T-helper 17 cell (primary cell): Measurements from ENCODE around the gene BCKDHA. TPM values are rescaled to one million over a fixed set of nuclear protein-coding genes. Genes with fewer than 3 reads are reported as not detected.
"Not testable (repeated sequence)": the region's sequence is repeated elsewhere in the genome, so short reads cannot be mapped to it uniquely, and the experiment has no call there.

ENCODE experiments used
- ATAC-seq: fragments of 150-1000 bp; cut with Tn5 transposase; 2 replicates; pipeline ENCODE4 v1.10.0; 2021; ENCODE audit warnings: mild to moderate bottlenecking, moderate library complexity
- DNase-seq, 3 donors: peaks; one replicate each; pipeline versions ENCODE4 v3.0.0 to v3.0.0-alpha.2; 2020 to 2021
- H3K9me3 ChIP-seq: one replicate; pipeline ENCODE4 v1.7.0; 2013; ENCODE audit warnings: low read length, mild to moderate bottlenecking; ENCODE audit not compliant: control insufficient read depth, poor library complexity, severe bottlenecking
- H3K27ac Mint-ChIP-seq: one replicate; pipeline ENCODE4 v1.8.0; 2022; ENCODE audit warnings: mild to moderate bottlenecking, moderate library complexity, mixed read lengths
- H3K27me3 Mint-ChIP-seq: one replicate; pipeline ENCODE4 v1.8.0; 2022; ENCODE audit warnings: mixed read lengths
- H3K36me3 Mint-ChIP-seq: one replicate; pipeline ENCODE4 v1.8.0; 2022; ENCODE audit warnings: low read depth, mixed read lengths
- H3K4me1 Mint-ChIP-seq: one replicate; pipeline ENCODE4 v1.8.0; 2022; ENCODE audit warnings: mild to moderate bottlenecking, mixed read lengths
- H3K4me3 Mint-ChIP-seq: one replicate; pipeline ENCODE4 v1.8.0; 2022; ENCODE audit warnings: mild to moderate bottlenecking, moderate library complexity, mixed read lengths
- total RNA-seq, 4 donors: library from RNA in 2 of 4; stranded (reverse) in 2 of 4; gene quantifications; one replicate each; pipeline ENCODE4 v1.2.3 and lab custom pipeline; 2022 to 2026

Gene BCKDHA
- total RNA-seq, 2 donors from 2014 or later = 13.2 to 14.7 TPM

- peak within 1 kb of the TSS; percentile 84 for H3K27ac Mint-ChIP-seq
These were observed 21.2 kb upstream of the BCKDHA start, which contains the start of gene TMEM91 for GRCh38 chr19:41376241-41376997. Gene TMEM91, plus strand, starts transcription at chr19:41376533. Its CDS starts 1,777 bp downstream, at chr19:41378310.

GRCh38 chr19:41376998-41377365 lies 20.6 kb upstream of the BCKDHA start:
- Mint-ChIP-seq H3K4me1 (peaks cover 11% of the 10 kb centered on the region), H3K4me3 (peak overlapping the region; percentile 91), H3K27me3 (no peaks in the 10 kb centered on the region), H3K27ac (peak overlapping the region; percentile 84), H3K36me3 (no peaks in the 10 kb centered on the region)
- no peak for DNase-seq
- ATAC-seq = peak; percentile 51
- H3K9me3 ChIP-seq = no peaks in the 10 kb centered on the region

More at GRCh38 chr19:41376241-41376997, 21.2 kb upstream of the BCKDHA start, which contains the start of gene TMEM91:
- H3K4me3 Mint-ChIP-seq = peak within 1 kb of the TSS; percentile 91
- no peaks in the 10 kb centered on the region for H3K27me3 Mint-ChIP-seq
- DNase-seq = no peak
- no peaks in the 10 kb centered on the region for H3K9me3 ChIP-seq
- no peaks in the 10 kb centered on the region for H3K36me3 Mint-ChIP-seq
- peaks cover 12% of the 10 kb centered on the region for H3K4me1 Mint-ChIP-seq
- ATAC-seq = peak; percentile 65

DNA sequence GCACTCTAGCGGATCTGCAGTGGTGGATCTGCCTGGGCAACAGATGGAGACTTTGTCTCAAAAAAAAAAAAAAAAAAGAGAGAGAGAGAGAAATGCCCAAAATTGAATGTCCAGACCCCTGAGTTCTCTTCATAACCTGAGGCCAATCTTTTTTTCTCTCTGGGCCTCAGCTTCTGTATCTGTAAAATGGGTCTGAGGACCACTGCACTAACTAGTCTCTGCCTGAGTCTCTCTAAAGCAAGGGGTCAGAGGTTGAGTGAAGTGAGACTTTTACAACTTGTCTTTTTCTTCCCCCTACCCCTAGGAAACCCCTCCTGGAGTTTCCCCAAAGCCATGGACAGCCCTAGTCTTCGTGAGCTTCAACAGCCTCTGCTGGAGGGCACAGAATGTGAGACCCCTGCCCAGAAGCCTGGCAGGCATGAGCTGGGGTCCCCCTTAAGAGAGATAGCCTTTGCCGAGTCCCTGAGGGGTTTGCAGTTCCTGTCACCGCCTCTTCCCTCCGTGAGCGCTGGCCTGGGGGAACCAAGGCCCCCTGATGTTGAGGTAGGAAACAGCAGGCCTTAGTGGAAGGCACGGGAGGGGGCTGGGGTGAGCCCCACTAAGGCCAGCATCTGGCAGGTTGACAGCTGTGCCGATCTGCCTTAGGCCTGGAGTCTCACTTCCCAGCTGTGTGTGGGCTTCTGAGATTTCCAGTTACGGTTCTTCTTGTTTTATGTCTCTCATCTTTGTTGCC lies 19.5 kb upstream of the BCKDHA start:
- Mint-ChIP-seq H3K36me3 (no peaks in the 10 kb centered on the region), H3K27ac (no peak overlapping the region), H3K4me1 (peaks cover 11% of the 10 kb centered on the region), H3K4me3 (no peak overlapping the region), H3K27me3 (no peaks in the 10 kb centered on the region)
- ATAC-seq (peak; percentile 53), DNase-seq (no peak)
- H3K9me3 ChIP-seq = no peaks in the 10 kb centered on the region

GRCh38 chr19:41381536-41381935 lies 16.1 kb upstream of the BCKDHA start:
- DNase-seq, ATAC-seq, H3K4me1 Mint-ChIP-seq, H3K9me3 ChIP-seq, H3K36me3 Mint-ChIP-seq, H3K27me3 Mint-ChIP-seq, H3K4me3 Mint-ChIP-seq: not testable (repeated sequence)
- peak overlapping the region; percentile 53 for H3K27ac Mint-ChIP-seq

GRCh38 chr19:41384351-41384750 lies 13.3 kb upstream of the BCKDHA start:
- Mint-ChIP-seq H3K27me3 (no peaks in the 10 kb centered on the region), H3K27ac (peak overlapping the region; percentile 61), H3K4me1 (peaks cover 3% of the 10 kb centered on the region), H3K36me3 (no peaks in the 10 kb centered on the region), H3K4me3 (no peak overlapping the region)
- H3K9me3 ChIP-seq = no peaks in the 10 kb centered on the region
- ATAC-seq = no peak
- DNase-seq = no peak

- H3K36me3 Mint-ChIP-seq = no peaks in the 10 kb centered on the region
- H3K4me1 Mint-ChIP-seq = peaks cover 3% of the 10 kb centered on the region
- ATAC-seq (no peak), DNase-seq (no peak)
- H3K27me3 Mint-ChIP-seq = no peaks in the 10 kb centered on the region
- no peak overlapping the region for H3K4me3 Mint-ChIP-seq
- H3K9me3 ChIP-seq = no peaks in the 10 kb centered on the region
- H3K27ac Mint-ChIP-seq = peak overlapping the region; percentile 49
These were observed 11.2 kb upstream of the BCKDHA start for GRCh38 chr19:41386442-41386841.

DNA sequence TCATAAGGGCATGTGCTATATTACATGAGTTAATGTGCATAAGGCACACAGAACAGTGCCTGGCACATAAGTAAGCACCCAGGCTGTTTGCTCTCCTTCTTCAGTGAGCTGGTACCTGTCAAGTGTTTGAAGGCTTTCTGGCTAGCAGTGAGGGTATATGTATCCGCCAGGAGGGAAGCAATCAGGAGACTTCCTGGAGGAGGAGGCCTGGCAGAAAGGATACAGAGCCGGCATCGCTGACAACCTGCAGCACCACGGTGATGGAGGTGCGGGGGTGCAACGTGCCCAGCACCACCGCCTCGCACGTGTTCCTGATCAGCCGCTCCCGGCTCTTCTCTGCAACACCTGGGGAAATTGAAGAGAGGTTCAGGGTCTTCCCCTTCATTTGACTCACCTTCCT lies 6.0 kb upstream of the BCKDHA start:
- H3K4me3 Mint-ChIP-seq = no peak overlapping the region
- no peaks in the 10 kb centered on the region for H3K36me3 Mint-ChIP-seq
- no peaks in the 10 kb centered on the region for H3K9me3 ChIP-seq
- H3K27me3 Mint-ChIP-seq = no peaks in the 10 kb centered on the region
- ATAC-seq = no peak
- DNase-seq = no peak
- peaks cover 14% of the 10 kb centered on the region for H3K4me1 Mint-ChIP-seq
- H3K27ac Mint-ChIP-seq = peak overlapping the region; percentile 27

- H3K27me3 Mint-ChIP-seq = no peaks in the 10 kb centered on the region
- H3K4me1 Mint-ChIP-seq = peaks cover 18% of the 10 kb centered on the region
- no peaks in the 10 kb centered on the region for H3K9me3 ChIP-seq
- DNase-seq (no peak), ATAC-seq (no peak)
- H3K4me3 Mint-ChIP-seq = no peak overlapping the region
- H3K36me3 Mint-ChIP-seq = no peaks in the 10 kb centered on the region
- H3K27ac Mint-ChIP-seq = no peak overlapping the region
These were observed 4.8 kb upstream of the BCKDHA start for GRCh38 chr19:41392775-41393174.

- Mint-ChIP-seq H3K4me3 (peak overlapping the region; percentile 97), H3K36me3 (no peaks in the 10 kb centered on the region), H3K27ac (peak overlapping the region; percentile 100), H3K4me1 (peaks cover 34% of the 10 kb centered on the region), H3K27me3 (no peaks in the 10 kb centered on the region)
- ATAC-seq = no peak
- DNase-seq = no peak
- no peaks in the 10 kb centered on the region for H3K9me3 ChIP-seq
These were observed 2.3 kb upstream of the BCKDHA start for GRCh38 chr19:41395355-41395754.

DNA sequence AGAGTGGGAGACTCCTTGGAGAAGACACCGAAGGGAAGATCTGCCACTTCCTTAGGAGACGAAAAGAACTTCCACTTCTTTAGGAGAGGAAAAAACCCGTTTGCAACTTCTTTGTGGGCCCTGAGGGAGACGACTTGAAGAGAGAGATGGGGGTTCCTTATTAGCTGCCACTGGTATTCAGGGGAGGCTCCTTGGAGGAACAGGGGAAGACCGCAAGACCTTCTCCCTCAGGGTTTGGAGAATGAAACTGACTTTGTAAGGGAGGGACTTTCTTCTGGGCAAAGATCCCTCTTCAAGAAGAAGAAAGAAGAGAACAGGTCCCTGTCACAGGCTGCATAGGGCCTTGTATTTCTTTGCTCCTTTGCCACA lies 416 bp downstream of the BCKDHA start:
- no peak for ATAC-seq
- no peak for DNase-seq
- H3K9me3 ChIP-seq = no peaks in the 10 kb centered on the region
- H3K4me1 Mint-ChIP-seq = peaks cover 39% of the 10 kb centered on the region
- peak overlapping the region; percentile 100 for H3K27ac Mint-ChIP-seq
- no peaks in the 10 kb centered on the region for H3K36me3 Mint-ChIP-seq
- H3K27me3 Mint-ChIP-seq = no peaks in the 10 kb centered on the region
- H3K4me3 Mint-ChIP-seq = peak overlapping the region; percentile 97

DNA sequence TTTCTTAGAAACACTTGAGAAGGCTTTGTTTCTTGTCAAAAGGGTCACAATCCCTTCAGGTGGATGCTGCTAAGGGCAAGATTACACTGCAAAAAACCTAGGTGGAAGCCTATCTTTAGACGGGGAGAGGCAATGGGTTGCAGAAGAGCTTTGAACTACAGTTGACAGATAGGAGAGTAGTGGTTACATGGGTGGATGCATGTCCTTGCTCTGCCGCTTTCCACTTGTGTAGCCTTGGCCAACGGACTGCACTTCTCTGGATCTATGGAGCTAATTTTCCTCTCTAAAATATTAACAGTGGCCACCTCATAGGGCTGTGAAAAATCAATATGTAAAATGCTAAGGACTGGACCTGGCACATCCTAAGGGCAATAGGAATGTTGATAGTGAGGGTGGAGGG lies 980 bp downstream of the BCKDHA start:
- Mint-ChIP-seq H3K36me3 (no peaks in the 10 kb centered on the region), H3K4me1 (peaks cover 41% of the 10 kb centered on the region)

DNA sequence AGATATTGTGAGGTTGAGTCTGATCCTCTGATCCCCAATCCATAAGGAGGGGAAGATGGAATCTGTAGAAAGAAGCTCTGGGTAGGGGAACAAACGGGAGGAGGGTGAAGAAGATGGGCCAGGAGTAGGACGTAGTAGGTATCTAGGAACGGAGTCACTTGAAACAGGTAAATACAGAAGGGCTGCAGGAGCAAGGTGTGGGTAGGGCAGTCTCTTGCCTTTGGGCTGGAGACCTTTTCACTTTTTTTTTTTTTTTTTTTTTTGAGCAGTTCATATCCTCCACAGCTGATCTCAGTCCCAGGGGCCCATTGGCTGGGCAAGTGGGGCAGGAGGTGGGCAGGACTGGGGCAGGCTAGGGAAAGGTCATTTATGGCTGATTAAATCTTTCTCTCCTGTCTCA lies 1.5 kb downstream of the BCKDHA start:
- Mint-ChIP-seq H3K27ac (peak overlapping the region; percentile 100), H3K36me3 (no peaks in the 10 kb centered on the region), H3K27me3 (no peaks in the 10 kb centered on the region), H3K4me1 (peaks cover 44% of the 10 kb centered on the region), H3K4me3 (peak overlapping the region; percentile 97)
- ATAC-seq = no peak
- no peaks in the 10 kb centered on the region for H3K9me3 ChIP-seq
- no peak for DNase-seq

More for the DNA sequence above, 980 bp downstream of the BCKDHA start:
- H3K9me3 ChIP-seq = no peaks in the 10 kb centered on the region
- H3K27ac Mint-ChIP-seq = peak overlapping the region; percentile 100
- H3K4me3 Mint-ChIP-seq = peak overlapping the region; percentile 97
- no peak for DNase-seq
- H3K27me3 Mint-ChIP-seq = no peaks in the 10 kb centered on the region
- ATAC-seq = no peak

GRCh38 chr19:41399525-41399924 lies 1.9 kb downstream of the BCKDHA start:
- Mint-ChIP-seq H3K36me3 (no peaks in the 10 kb centered on the region), H3K27me3 (no peaks in the 10 kb centered on the region), H3K4me3 (peak overlapping the region; percentile 81), H3K27ac (peak overlapping the region; percentile 100), H3K4me1 (peaks cover 44% of the 10 kb centered on the region)
- ATAC-seq = no peak
- DNase-seq = no peak
- H3K9me3 ChIP-seq = no peaks in the 10 kb centered on the region
